Uterus (tissue), 4 donors: ENCODE results near the gene TOP3A. TPM values are rescaled to one million over a fixed set of nuclear protein-coding genes. Genes with fewer than 3 reads are reported as not detected.

ENCODE experiments used
- DNase-seq, 2 donors: peaks; one replicate each; pipeline ENCODE4 v3.0.0-alpha.2; 2019 to 2020
- H3K27ac ChIP-seq, 2 donors: fragments of 200-600 bp; sonication (generic); 1 replicate in 1 of 2; 2 replicates in 1 of 2; pipeline ENCODE4 v1.5.1; 2016 to 2018
- H3K27me3 ChIP-seq, 2 donors: fragments of 200-600 bp; sonication (generic); one replicate each; pipeline ENCODE4 v1.5.1; 2018 to 2019; ENCODE audit warnings: control low read depth in 1 of 2
- H3K36me3 ChIP-seq, 2 donors: fragments of 200-600 bp; sonication (generic); one replicate each; pipeline ENCODE4 v1.5.1; 2019; ENCODE audit warnings: control low read depth in 1 of 2
- H3K4me1 ChIP-seq, 2 donors: fragments of 200-600 bp; sonication (generic); one replicate each; pipeline ENCODE4 v1.5.1; 2018 to 2019; ENCODE audit warnings: control low read depth in 1 of 2
- H3K4me3 ChIP-seq, 2 donors: fragments of 200-600 bp; sonication (generic); 1 replicate in 1 of 2; 2 replicates in 1 of 2; pipeline ENCODE4 v1.5.1; 2018 to 2019; ENCODE audit warnings: mild to moderate bottlenecking in 1 of 2
- H3K9me3 ChIP-seq, 2 donors: fragments of 200-600 bp; sonication (generic); one replicate each; pipeline ENCODE4 v1.5.1; 2019; ENCODE audit warnings: control low read depth in 1 of 2
- CTCF ChIP-seq, 4 experiments: fragments of 200-600 bp in 2 of 4; fragments of 450-650 bp in 2 of 4; sonication (generic) in 2 of 4; IDR thresholded peaks; one replicate each; pipeline ENCODE4 v1.5.1; 2016 to 2019; ENCODE audit warnings: antibody characterized with exemption in 4 of 4, mild to moderate bottlenecking in 2 of 4, moderate library complexity in 1 of 4
- POLR2A ChIP-seq, 2 donors: fragments of 450-650 bp; IDR thresholded peaks; one replicate each; pipeline ENCODE4 v1.6.1; 2016; ENCODE audit warnings: antibody characterized with exemption in 2 of 2, mild to moderate bottlenecking in 1 of 2, moderate library complexity in 1 of 2
- intact Hi-C: fragments of 100-400 bp; cut with DNase I; formaldehyde crosslinking; loops from one replicate; pipeline ENCODE4 v1.15.1; 2023; ENCODE audit warnings: low total_unique reads
- total RNA-seq, 4 donors: library from RNA; depleted of rRNA in 3 of 4; stranded (reverse); fragments of >200 nt in 3 of 4; gene quantifications; one replicate each; pipeline versions ENCODE4 v1.1.0 to v1.2.4, GENCODE V29; 2014 to 2023
- donor health status: DM: yes; HTN: yes; CAD: no.

The TOP3A gene
- total RNA-seq, 4 donors from 2014 or later = 28.9 to 89.7 (median 63.4) TPM

- no peak for DNase-seq
- Histone ChIP-seq H3K27me3 (no peaks in the 10 kb centered on the region), H3K4me3 (no peak overlapping the region), H3K9me3 (no peaks in the 10 kb centered on the region), H3K36me3 (no peaks in the 10 kb centered on the region), H3K4me1 (peaks cover 0 to 8% of the 10 kb centered on the region in 2 donors), H3K27ac (no peak overlapping the region)
- intact Hi-C loops = no loop called here
- TF ChIP-seq CTCF (IDR thresholded peaks at IDR 0.05) (no peak), POLR2A (IDR thresholded peaks at IDR 0.05) (no peak)
Measured at GRCh38 chr17:18230288-18231141, 84.3 kb downstream of the TOP3A start.

- TF ChIP-seq CTCF (IDR thresholded peaks at IDR 0.05) = no peak
- no peak for TF ChIP-seq POLR2A (IDR thresholded peaks at IDR 0.05)
- intact Hi-C loops = no loop called here
Measured at GRCh38 chr17:18229771-18230170, 85.0 kb downstream of the TOP3A start.

GRCh38 chr17:18229254-18229653 lies 85.5 kb downstream of the TOP3A start:
- TF ChIP-seq CTCF (IDR thresholded peaks at IDR 0.05) (no peak), POLR2A (IDR thresholded peaks at IDR 0.05) (no peak)
- no peaks in the 10 kb centered on the region for H3K36me3 ChIP-seq
- H3K4me3 ChIP-seq = no peak overlapping the region
- no peak for DNase-seq
- H3K27ac ChIP-seq = no peak overlapping the region
- no peaks in the 10 kb centered on the region for H3K27me3 ChIP-seq
- H3K4me1 ChIP-seq = peaks cover 0 to 8% of the 10 kb centered on the region in 2 donors
- H3K9me3 ChIP-seq = no peaks in the 10 kb centered on the region
- intact Hi-C loops = no loop called here

More at GRCh38 chr17:18229771-18230170, 85.0 kb downstream of the TOP3A start:
- no peak for DNase-seq
- Histone ChIP-seq H3K27ac (no peak overlapping the region), H3K36me3 (no peaks in the 10 kb centered on the region), H3K4me1 (peaks cover 0 to 8% of the 10 kb centered on the region in 2 donors), H3K4me3 (no peak overlapping the region), H3K9me3 (no peaks in the 10 kb centered on the region), H3K27me3 (no peaks in the 10 kb centered on the region)

GRCh38 chr17:18228176-18228682 lies 86.6 kb downstream of the TOP3A start:
- Histone ChIP-seq H3K4me3 (no peak overlapping the region), H3K27ac (no peak overlapping the region), H3K4me1 (peaks cover 0 to 8% of the 10 kb centered on the region in 2 donors), H3K9me3 (no peaks in the 10 kb centered on the region), H3K36me3 (no peaks in the 10 kb centered on the region), H3K27me3 (no peaks in the 10 kb centered on the region)
- intact Hi-C loops = no loop called here
- no peak for DNase-seq
- TF ChIP-seq CTCF (IDR thresholded peaks at IDR 0.05) (no peak), POLR2A (IDR thresholded peaks at IDR 0.05) (no peak)

- H3K27me3 ChIP-seq = no peaks in the 10 kb centered on the region
- no peak overlapping the region for H3K4me3 ChIP-seq
- H3K9me3 ChIP-seq = no peaks in the 10 kb centered on the region
- DNase-seq = no peak
- H3K27ac ChIP-seq = no peak overlapping the region
- no peaks in the 10 kb centered on the region for H3K36me3 ChIP-seq
- intact Hi-C loops = no loop called here
- TF ChIP-seq POLR2A (IDR thresholded peaks at IDR 0.05) = no peak
- TF ChIP-seq CTCF (IDR thresholded peaks at IDR 0.05) = no peak
- peaks cover 0 to 8% of the 10 kb centered on the region in 2 donors for H3K4me1 ChIP-seq
Measured at GRCh38 chr17:18227635-18228034, 87.2 kb downstream of the TOP3A start.
